Endothelial cell of umbilical vein (primary cell): Measurements from ENCODE around the gene PRKAR1B.

Source experiments
- CTCF ChIP-seq, 2 donors: IDR thresholded peaks; 1 replicate in 1 of 2; 2 replicates in 1 of 2; pipeline ENCODE4 v1.5.1; 2011; ENCODE audit warnings: low read length in 2 of 2, mild to moderate bottlenecking in 2 of 2, moderate library complexity in 2 of 2, control low read depth in 1 of 2, inconsistent platforms in 1 of 2, low read depth in 1 of 2; ENCODE audit not compliant: insufficient read depth in 1 of 2; ENCODE audit errors: extremely low read depth in 1 of 2
- POLR2A ChIP-seq: IDR thresholded peaks from 2 replicates; pipeline ENCODE4 v1.6.1; 2012; ENCODE audit warnings: low read depth, mild to moderate bottlenecking, control low read depth, low read length

- TF ChIP-seq CTCF (IDR thresholded peaks at IDR 0.05; ENCODE audit: extremely low read depth in 1 of 2, insufficient read depth in 1 of 2, low read depth in 1 of 2, low read length in 2 of 2) (no peak), POLR2A (no peak)
Observed at GRCh38 chr7:572416-573268, 154.4 kb downstream of the PRKAR1B start.
